ENCODE data around the gene METTL9.
A peak's percentile ranks its signal among the peaks of the same experiment; 100 is the strongest.
"Not testable (repeated sequence)": the region's sequence is repeated elsewhere in the genome, so short reads cannot be mapped to it uniquely, and the experiment has no call there.

METTL9 gene

DNA sequence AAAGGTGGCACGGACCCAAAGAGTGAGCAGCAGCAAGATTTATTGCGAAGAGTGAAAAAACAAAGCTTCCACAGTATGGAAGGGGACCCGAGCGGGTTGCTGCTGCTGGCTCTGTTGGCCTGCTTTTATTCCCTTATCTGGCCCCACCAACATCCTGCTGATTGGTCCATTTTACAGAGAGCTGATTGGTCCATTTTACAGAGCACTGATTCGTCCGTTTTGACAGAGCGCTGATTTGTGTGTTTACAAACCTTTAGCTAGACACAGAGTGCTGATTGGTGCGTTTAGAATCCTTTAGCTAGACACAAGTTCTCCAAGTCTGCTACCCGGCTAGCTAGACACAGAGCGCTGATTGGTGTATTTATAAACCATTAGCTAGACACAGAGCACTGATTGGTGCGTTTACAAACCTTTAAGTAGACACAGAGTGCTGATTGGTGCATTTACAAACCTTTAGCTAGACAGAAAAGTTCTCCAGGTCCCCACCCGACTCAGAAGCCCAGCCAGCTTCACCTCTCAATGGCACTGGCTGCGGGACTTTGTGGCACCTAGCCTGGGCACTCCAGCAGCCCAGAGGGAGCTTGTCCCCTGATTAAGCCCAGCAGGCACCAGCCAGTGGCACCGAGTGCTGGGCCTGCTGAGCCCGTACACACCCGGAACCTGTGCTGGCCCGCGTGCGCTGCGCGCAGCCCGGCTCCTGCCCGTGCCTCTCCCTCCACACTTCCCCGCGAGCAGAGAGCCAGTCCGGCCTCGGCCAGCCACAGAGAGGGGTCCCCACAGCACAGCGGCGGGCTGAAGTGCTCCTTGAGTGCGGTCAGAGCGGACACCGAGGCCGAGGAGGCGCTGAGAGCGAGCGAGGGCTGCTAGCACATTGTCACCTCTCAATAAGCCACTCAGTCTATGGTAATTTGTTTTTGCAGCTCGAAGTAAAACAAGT, 37.9 kb downstream of the METTL9 start:
- DNase-seq (ENCODE audit: low read depth) = no peak

DNA sequence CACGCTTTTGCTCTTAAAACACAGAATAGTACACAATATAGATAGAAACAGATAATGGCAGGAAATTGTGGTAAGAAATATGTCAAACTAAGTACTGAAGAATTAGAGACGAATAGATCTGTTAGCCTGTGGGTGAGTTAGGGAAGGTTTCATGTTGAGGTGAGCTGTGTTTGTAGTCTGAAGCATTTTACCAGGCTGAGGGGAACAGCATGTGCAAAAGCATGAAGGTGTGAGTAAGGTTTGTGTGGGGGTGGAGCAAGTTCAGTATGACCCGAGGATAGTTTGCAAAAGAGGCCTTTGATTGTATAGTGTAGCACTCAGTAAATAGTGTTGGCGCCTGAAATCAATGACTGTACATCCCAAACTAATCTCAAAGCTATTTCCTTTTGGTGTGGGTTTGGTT, 39.2 kb downstream of the METTL9 start:
- no peak for DNase-seq (ENCODE audit: low read depth)

DNA sequence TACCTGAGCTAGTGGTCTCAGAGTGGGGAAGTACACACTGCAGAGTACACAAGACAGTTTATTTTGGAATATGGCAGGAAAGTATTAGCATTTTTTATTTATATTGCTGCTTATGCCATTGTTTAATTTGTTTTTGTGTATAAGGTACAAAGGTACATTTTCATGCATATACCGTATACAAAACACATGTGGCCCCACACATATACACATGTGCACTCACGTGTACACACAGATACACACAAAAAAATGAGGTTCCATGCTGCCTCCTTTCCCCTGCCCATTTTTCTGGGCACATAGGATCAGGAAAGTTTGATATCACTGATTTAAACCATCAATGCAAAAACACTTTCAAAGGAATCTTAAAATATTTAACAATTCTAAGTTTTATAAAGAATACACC, 40.1 kb downstream of the METTL9 start:
- no peak for DNase-seq (ENCODE audit: low read depth)

DNA sequence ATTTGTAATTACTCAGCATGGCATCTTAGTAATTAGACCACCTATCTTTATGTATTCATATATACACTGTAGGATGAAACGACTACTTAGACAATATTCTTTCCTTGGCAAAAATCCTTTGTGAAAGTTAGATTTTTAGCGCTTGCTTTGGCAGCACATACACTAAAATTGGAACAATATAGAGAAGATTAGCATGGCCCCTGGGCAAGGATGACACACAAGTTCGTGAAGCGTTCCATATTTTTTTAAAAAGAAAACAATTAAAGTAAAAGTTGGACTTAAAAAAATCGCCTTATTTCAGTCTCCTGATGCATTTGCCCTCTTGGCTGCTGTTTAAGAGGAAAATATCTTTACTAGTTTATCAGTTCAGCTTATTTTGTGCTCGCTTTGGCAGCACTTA, 42.5 kb downstream of the METTL9 start:
- DNase-seq (ENCODE audit: low read depth) = no peak

DNA sequence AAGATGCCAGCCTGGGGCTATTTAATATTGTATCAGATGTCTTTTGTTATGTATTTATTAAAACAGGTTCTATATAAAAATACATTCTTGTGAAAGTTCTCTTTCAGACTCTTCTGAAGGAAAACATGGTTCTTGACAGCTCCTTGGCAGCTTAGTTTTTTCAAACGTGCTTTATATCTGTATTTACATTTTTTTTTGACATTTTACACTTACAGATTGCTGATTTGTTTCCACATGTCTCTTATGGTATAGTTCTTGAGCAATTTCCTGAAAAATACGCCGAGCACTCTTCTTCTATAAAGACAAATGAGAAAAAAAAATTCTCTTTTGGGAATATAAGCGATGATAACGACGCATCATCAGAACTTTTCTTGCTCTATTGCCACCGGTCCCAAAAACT, 43.5 kb downstream of the METTL9 start:
- no peak for DNase-seq (ENCODE audit: low read depth)

DNA sequence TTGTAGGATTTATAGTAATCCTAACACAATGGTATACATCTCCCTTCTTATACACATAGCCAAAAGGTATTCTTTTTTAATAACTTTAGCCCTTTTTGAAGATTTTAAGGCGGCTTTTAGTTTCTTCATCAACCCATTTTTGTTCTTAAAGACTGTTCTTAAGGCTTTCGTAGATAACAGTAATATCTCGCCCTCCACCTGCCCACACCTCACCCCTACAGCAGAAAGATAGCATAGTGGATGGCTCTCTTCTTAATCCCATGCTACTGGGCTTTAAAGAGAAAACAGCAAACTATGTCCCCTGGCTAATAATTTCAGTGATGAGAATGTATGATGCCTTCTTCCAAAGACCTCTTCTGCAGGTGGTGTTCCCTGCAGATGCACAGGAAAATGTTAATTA, 44.4 kb downstream of the METTL9 start:
- DNase-seq (ENCODE audit: low read depth) = no peak

DNA sequence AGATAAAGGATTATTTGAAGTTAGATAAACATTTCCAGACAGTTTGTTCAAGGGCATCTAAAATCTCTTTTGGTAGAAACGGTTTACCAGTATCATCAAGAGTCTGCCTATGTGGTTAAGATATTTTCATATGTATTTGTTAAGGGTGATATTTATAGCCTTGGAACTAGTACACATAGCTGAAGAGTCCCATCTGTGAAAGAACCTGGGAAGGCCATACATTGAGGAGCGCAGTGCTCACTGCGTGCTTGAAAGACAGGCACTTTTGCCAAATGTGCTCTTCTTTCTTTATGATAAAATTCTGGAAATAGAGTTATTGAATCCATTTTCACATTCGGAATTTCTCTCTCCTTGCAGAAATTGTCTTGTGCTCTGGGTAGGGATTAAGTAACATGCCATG, 45.3 kb downstream of the METTL9 start:
- DNase-seq (ENCODE audit: low read depth) = no peak

DNA sequence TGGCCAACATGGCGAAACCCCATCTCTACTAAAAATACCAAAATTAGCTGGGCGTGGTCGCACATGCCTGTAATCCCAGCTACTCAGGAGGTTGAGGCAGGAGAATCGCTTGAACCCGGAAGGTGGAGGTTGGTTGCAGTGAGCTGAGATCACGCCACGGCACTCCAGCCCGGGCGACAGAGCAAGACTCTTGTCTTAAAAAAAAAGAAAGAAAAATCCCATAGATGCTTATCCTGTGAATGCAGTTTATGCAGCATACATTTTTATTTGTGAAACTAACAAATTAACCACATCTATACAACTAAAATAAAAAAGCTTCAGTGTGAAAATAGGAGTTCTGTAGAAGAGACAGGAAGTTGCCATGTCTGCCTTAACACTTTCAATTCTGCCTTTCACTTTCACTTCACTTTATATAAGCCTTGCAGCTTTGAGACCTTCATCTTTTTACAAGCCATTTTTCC, 45.9 kb downstream of the METTL9 start:
- DNase-seq (ENCODE audit: low read depth) = peak; percentile 29

DNA sequence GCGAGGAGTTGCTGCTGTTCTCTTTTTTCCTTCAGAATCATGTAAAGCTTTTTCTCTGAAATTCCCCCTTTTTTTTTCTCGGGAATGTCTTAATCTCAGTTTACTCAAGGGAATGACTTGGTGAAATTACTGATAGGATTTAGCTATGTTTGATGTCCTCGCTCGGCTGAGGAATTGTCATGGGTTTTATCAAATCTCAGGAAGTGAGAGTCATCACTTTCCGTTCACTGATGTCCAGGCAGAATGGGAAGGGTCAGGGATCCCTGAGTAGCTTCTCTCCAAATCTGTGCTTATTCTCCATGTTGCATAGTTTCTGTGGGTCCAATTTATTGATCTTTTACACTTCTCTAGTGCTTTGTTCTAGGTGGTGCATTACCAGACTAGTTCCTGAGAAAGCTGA, 46.7 kb downstream of the METTL9 start:
- DNase-seq (ENCODE audit: low read depth) = peak; percentile 24

DNA sequence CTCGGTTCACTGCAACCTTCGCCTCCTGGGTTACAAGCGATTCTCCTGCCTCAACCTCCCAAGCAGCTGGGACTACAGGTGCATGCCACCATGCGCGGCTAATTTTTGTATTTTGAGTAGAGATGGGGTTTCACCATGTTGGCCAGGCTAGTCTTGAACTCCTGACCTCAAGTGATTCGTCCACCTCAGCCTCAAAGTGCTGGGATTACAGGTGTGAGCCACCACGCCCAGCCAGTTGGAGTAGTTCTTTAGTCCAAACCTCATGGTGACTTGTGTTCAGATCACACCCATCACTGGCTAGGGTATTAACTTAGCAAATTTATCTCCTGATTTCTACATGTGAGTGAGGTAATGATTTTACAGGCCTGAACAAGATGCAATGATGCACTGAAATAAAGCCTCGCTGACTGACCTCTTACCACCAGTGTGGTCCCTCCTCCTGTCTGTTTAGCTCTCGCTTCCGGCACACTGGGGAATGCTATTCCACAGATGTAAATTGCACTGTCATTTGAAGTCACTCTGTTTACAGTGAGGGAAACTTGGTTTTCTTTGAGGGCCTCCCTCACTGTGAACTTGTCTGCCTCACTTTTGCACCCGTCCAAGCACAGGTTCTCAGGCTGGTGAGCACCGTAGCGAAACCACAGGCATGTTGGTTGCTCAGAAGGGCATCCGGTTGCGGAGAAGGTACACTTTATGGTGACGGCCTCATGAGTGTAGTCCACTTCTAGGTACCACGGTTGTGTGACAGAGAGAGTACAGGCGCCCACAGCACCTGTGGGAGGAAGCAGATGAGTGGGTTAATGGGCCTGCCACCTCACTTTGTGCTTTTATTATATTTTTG, 47.6 kb downstream of the METTL9 start:
- no peak for DNase-seq (ENCODE audit: low read depth)

DNA sequence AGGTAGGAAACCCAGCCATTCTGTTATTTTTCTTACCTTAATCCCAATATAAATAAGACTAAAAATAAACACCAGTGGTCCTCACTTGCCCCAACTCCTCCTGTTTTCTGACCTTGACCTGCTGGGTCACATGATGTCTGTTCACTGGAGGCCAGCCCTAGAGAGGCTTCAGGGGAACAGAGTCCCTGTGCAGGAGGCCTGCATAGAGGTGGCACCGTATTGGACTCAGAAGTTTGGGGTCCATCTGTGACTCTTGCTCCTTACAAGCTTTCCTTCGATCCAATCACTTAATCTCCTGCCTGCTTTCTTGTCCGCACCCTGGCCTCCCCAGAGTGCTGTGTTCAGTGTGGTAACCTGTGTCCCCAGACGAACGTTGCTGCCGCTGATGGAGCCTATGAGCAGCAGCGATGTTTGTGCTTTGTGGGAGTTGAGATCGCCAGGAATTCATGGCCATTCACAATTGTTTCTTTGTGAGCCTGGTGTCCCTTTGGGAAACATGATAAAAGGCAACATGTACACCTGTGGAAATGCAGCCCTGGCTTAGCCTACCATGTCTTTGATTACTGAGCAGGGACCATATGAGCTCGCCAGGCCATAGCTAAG, 48.3 kb downstream of the METTL9 start:
- no peak for DNase-seq (ENCODE audit: low read depth)

DNA sequence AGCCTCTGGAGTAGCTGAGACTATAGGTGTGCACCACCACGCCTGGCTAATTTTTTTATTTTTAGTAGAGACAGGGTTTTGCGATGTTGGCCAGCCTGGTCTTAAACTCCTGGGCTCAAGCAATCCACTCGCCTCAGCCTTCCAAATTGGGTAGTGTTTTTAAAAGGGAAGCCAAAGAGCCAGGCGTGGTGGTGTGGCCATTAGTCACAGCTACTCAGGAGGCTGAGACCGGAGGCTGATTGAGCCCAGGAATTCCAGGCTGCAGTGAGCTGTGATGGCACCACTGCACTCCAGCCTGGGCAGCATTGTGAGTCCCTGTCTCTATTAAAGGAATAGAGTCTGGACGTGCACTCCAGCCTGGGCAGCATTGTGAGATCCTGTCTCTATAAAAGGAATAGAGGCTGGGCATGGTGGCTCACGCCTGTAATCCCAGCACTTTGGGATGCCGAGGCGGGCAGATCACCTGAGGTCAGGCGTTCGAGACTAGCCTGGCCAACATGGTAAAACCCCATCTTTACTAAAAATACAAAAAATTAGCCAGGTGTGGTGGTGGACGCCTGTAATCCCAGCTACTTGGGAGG, 50.5 kb downstream of the METTL9 start:
- not testable (repeated sequence) for DNase-seq (ENCODE audit: low read depth)

DNA sequence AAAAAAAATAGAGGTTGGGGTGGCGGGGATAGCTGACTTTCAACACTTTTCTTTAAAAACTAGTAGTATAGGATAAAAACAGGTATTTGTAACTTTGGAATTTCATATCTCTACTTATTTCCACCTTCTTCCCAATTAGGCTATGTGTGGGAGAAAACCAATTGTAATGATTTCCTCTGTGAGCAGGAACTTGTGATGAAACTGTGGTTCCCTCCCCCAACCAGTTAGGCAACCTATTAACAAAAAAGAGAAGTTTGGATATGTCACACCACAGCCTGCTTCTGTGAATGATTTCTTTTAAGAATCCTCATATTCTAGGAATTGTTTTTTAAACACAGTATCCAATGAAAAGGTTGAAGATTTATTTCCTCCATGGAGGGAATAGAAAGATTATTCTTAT, 51.1 kb downstream of the METTL9 start:
- no peak for DNase-seq (ENCODE audit: low read depth)

DNA sequence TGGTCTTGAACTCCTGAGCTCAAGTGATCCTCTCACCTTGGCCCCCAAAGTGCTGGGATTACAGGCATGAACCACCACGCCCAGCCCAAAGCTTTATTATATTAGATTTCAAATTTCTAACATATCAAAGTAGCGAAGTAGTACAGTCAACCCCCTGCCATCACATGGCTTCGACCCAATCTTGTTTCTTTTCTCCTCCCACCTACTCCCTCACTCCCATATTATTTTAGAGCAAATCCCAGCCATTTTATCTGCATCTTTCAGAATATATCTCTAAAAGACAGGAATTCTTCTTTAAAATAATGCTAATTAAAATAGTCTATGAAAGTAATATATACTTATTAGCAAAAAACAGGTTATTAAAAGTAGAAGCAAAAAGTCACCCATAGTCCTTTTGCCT, 52.1 kb downstream of the METTL9 start:
- no peak for DNase-seq (ENCODE audit: low read depth)

DNA sequence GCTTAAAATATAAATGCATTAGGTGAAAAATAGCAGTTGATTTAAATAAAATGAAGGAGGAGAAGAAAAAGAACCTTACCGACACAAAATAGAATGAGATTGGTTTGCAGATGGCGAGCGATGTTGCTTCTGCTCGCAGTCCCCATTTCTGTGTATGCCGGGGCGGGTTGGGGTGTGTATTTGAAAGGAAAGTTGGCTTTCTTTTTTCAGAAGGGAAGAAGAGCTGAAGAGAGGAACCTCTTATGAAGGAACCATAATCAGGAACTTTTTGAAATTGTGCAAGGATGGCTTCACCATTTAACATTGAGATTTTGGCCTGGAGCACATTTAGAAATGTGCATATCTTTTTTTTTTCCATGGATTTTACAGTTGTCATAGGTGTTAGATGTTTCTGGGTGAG, 53.1 kb downstream of the METTL9 start, which contains the start of gene IGSF6:
IGSF6 (minus strand) TSS at position 156 of the 400 bp plus-strand sequence; CDS start at position 146, 10 bp downstream.
- no peak for DNase-seq (ENCODE audit: low read depth)

DNA sequence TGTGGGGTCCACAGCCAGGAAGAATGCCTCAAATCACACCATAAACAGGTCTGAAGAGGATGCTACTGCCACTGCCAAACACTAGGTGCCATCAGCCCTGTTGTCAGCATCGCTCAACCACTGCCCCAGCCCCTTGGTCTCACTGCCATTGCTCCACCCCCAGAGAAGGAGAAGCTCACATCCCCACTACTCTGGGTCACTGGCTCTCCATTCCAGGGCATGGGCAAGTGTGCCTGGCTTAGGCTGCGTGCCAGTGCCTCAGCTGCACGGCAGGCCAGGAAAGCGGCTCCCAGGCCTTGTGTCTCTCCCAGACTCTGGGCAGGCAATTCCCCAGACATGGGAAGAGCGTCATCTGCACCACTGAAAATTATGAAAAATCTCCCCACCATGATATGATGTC, 54.2 kb downstream of the METTL9 start:
- no peak for DNase-seq (ENCODE audit: low read depth)

DNA sequence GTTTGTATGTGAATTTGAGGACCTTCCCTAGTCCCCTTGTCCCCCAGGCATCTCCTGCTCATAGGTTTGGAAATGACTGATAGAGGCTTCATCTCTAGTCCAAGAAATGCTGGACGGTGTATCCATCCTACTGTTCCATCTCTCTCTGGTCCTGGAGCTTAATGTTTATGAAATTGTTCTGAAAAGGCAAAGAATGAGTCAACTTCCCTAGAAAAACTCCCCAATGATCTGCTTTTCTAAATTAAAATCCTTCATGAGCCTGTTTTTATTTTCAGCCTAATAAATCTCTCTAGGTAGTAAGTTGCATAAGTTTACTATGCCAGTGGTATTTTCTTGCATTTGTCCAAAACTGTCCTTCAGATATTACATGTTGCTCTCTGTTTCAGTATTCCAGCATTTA, 55.1 kb downstream of the METTL9 start:
- no peak for DNase-seq (ENCODE audit: low read depth)

DNA sequence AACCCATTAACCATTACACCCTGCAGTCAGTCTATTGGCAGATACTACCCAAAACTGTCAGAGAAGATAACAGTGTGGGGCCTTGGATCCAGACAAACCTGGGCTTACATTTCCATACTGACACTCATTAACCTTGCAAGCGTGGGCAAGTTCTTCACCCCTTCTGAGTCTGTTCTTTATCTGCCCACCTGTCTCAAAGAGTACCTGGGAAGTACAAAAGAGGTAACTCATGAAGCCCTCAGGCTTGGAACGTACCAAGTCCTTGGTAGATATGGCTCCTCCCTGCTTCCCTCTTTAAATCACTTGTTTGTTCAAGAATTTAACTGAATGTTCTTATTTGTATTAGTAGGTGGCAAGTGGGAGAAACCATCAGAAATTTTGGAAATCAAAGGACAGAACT, 55.5 kb downstream of the METTL9 start:
- no peak for DNase-seq (ENCODE audit: low read depth)

DNA sequence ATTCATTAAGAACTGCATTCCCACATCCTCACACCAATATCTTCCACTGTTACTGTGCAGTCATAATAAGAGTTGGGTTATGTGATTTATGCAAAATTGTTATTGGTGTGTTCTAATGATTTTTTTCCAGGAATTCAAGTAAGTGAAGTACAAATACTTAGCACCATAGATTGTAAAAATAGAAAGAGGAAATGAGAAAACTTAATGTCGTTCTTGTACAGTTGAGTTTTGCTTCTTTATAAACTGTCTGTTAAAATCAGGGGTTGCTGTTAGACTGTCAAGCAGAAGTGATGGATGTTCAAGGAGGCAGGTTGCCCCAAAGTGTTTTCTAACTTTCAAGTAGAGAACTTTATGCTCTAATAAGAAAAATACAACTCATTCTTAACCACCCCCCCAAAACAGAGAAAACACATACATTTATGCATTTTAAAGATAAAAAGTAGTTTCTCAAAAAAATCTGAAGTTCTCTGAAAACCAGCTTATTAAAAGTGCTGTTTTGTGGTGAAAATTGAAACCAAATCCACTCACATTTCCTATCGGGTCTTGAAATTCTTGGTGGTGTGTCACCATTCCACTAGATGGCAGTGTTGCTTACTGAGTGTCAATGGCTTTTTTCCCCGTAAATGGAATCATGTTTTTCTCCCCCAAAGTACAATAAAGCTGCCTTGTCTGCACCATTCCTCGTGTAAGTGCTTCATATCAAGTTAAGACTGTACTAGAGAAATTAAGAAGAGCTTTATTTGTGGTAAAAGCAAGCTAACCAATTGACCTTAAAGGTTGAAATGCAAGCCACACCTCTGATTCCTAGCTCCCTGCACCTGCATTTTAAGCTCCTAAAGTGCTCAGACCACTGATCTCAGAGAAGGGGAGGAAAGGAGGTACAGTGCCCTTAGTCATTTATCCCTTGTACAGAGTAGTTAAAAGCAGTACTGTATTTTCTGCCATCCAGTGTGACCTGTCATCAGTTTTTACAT, 57.7 kb downstream of the METTL9 start:
- peak; percentile 33 for DNase-seq (ENCODE audit: low read depth)

DNA sequence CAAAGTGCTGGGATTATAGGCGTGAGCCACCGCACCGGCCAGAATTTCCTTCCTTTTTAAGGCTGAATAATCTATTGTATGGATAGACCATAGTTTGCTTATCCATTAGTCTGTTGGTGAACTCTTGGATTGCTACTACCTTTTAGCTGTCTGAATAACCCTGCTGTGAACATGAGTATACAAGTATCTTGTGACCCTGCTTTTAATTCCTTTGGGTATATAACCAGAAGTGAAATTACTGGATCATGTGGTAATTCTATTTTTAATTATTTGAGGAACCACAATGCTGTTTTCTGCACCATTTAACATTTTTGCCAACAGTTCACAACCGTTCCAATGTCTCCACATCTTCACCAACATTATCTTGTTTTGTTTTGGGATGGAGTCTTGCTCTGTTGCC, 59.7 kb downstream of the METTL9 start:
- no peak for DNase-seq (ENCODE audit: low read depth)

Data from stromal cell of bone marrow (primary cell).